Left ventricle myocardium superior (tissue), 1 donor: ENCODE data around the gene AMBRA1. TPM values are rescaled to one million over a fixed set of nuclear protein-coding genes. Genes with fewer than 3 reads are reported as not detected.

ENCODE experiments used
- ATAC-seq: fragments of 200-7000 bp; cut with Tn5 transposase; one replicate; pipeline ENCODE4 v1.9.1; 2020; ENCODE audit warnings: mild to moderate bottlenecking, moderate library complexity
- DNase-seq: peaks from one replicate; pipeline ENCODE4 v3.0.0-alpha.2; 2020
- intact Hi-C: fragments of 100-400 bp; cut with micrococcal nuclease; formaldehyde crosslinking; loops from one replicate; pipeline ENCODE4 v1.11.0; 2022
- total RNA-seq: library from RNA; stranded (reverse); fragmentation: NEBNext Ultra II Directional; extraction: Animal tissue kit (Norgen Biotek cat#: 25700); gene quantifications from one replicate; pipeline ENCODE4 v1.2.1, GENCODE V29; 2021
- donor health status: DM: no; HTN: yes; CAD: no; lungs with severe emphysema.

Gene AMBRA1
- total RNA-seq, 1 donor from 2014 or later, result 14.7 TPM

DNA sequence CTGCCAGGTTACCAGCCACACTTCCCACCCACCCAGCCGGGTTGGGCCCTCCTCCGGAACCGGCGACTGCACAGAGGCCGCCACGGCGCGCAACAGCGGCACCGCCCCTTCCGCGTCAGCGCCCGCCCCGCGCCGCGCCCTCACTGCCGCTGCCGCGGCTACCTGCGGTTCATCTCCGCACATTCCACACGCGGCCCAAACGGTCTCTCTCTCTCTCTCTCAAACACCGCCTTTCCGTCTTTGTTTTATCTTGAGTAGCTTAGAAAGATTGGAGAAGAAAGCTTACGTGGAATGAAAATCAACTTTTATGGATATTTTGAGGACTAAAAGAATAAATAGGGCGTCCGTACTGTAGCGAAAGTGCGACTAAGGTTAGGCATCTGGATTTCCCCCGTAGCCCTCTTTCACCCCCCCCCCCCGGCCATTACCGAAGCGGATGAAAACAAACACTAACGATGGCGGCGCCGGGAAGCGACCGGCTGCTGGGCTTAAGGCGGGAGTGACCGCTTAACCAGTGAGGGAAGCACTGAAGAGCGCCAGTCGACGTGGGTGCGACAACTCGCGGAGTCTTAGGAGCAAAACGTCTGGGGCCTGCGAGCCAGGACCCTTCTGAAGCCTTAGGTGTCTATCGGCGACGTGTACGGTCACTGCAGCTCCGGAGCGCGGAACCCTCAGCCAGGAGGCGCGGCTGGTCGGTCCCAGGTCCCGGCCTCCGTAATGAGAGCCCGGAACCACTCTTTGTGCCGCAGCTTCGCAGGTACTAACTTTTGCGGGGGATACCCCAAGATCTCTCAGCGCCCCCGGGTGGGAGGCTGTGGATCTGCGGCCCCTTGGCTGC is 23.5 kb upstream of the AMBRA1 start, which contains the start of the genes ATG13 and HARBI1:
ATG13 (plus strand) TSS at position 420 of the 838 bp plus-strand sequence. CDS start 26,739 bp downstream, outside the sequence.
HARBI1 (minus strand) TSS at position 94 of the 838 bp plus-strand sequence. CDS start 990 bp downstream, outside the sequence.
- peak; percentile 99 for ATAC-seq
- peak; percentile 94 for DNase-seq
- intact Hi-C loops, result no loop called here

GRCh38 chr11:46616551-46617133 is 22.8 kb upstream of the AMBRA1 start:
- DNase-seq, result no peak
- intact Hi-C loops, result no loop called here

DNA sequence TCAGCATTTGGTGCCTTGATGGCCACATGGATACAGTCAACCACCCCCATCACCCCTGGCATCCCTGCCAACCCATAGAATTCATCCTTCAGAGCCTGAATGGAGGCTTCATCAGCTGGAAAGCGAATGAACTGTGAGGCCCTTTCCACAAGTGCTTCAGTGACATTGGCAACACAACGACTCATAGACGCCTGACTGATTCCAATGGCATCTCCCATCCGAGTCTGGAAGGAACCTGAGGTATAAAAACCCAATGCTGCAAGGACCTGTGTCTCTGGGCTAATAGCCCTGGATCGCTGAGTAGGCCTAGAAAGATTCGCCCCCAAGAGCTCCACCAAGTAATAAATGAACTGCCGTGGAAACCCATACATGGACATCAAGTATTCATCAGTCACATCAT is 21.9 kb upstream of the AMBRA1 start:
- DNase-seq, result no peak
- intact Hi-C loops, result no loop called here
- ATAC-seq, result no peak

More at GRCh38 chr11:46616551-46617133, 22.8 kb upstream of the AMBRA1 start:
- no peak for ATAC-seq

DNA sequence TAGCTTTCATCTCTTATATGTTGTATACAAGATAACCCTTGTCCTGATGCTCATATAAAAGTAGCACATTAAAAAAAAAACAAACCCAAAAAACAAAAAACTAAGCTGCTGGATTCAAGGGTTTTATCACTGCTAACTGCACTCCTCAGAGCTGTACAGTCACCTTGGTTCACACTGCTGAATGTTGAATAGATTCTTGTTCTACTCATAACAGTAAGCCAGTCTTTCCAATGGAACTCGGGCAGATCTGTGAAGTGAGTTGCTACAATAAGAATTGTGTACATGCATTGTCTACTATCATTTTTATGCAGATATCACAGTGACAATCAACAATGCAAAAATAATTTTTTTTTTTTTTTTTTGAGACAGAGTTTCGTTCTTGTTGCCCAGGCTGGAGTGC is 18.5 kb upstream of the AMBRA1 start:
- ATAC-seq (no peak), DNase-seq (no peak)
- intact Hi-C loops, result no loop called here

DNA sequence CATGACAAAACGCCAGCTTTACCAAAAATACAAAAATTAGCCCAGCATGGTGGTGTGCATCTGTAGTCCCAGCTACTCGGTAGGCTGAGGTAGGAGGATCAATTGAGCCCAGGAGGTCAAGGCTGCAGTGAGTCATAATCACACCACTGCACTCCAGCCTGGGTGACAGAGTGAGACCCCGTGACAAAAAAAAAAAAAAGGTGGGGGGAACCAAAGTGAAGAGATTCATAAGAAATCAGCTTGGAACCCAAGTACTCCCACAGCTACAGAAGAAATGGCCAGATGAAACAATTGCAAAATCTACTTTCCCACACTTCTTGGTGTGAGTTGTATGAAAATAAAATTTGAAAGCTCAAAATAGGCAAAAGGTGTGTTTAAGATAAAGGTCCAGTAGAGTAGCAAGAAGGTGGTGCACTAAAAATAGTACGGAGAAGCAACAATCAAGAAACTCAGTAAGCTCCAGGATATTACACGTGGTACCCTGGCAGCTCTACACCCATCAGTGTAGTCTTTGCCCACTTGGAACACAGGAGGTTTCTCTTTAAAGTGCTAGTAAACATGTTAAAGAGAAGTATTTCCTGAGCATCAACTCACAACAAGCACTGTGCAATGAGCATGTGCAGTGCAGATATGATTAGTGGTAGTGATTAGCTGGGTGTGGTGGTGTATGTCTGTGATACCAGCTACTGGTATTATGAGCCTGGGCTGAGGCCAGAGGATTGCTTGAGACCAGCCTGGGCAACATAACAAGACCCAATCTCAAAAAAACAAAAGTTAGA is 17.9 kb upstream of the AMBRA1 start:
- ATAC-seq (peak; percentile 56), DNase-seq (no peak)
- intact Hi-C loops, result no loop called here

DNA sequence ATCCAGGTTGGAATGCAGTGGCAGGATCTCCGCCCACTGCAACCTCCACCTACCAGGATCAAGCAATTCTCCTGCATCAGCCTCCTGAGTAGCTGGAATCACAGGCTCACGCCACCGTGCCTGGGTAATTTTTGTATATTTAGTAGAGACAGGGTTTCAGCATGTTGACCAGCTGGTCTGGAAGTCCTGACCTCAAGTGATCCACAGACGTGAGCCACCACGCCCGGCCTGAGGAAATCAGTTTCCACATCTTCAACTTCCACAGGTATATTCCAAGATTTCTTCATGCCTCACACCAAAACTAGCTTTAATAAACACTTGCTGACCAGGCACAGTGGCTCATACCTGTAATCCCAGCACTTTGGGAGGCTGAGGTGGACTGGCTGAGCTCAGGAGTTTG is 15.6 kb upstream of the AMBRA1 start:
- ATAC-seq, result no peak
- DNase-seq, result no peak
- intact Hi-C loops, result no loop called here

DNA sequence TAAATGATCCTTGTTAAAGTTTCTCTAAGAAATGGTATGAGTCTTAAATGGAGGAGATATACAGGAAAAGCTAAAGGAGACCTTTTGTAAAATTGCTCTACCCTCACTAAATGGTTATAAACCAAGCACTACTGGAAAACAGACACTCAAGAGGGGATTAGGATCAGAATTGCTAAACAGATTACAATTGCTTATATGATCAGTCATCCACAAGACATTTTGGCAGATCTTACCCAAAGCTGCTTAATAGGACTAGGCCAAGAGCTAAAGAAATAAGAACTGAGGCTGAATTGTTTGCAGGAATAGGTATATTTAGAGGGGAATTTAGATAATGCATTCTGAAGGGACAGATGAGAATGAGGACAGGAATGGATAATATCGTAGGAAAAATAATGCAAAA is 13.7 kb upstream of the AMBRA1 start:
- ATAC-seq (no peak), DNase-seq (no peak)
- intact Hi-C loops, result no loop called here

DNA sequence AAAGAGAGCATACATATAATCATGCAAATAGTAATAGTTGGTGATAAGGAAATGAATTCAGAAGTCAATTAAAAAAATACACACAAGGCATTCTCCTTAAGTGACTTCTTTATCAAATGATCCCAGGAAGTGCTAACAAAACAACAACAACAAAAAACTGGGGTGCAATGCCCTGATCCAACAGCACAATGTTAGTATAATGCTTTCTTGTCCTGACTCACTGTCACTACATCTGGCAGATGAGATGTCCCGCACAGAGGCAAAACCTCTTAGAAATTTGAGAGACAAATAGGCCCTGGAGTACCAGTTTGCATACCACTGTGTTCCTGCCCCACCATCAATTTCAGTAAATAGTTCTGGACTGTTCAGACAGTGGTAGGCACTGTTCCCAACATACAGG is 11.0 kb upstream of the AMBRA1 start:
- ATAC-seq, result no peak

GRCh38 chr11:46603704-46604308 is 10.0 kb upstream of the AMBRA1 start:
- ATAC-seq (no peak), DNase-seq (no peak)
- intact Hi-C loops, result no loop called here

More for the DNA sequence above, 11.0 kb upstream of the AMBRA1 start:
- intact Hi-C loops, result no loop called here
- no peak for DNase-seq

DNA sequence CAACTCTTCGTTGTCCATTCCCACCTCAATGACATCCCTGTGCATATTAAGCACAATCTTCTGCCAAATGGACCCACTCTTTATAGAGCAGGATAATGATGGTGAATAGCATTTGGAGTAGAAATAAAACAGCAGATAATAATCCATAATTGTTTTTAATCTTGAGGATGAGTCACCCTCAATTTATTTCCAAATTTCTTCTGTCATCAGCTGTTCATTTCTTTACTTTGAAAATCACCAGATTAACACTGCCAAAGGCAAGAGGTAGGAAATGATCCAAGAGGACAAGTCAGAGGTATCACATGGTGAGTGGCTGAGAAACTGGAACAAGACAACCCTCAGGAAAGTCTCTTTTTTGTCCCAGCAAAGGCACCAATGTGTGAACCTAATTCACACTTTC is 7.3 kb upstream of the AMBRA1 start:
- intact Hi-C loops, result no loop called here
- ATAC-seq, result peak; percentile 62

GRCh38 chr11:46600194-46600960 is 6.6 kb upstream of the AMBRA1 start:
- no peak for DNase-seq
- ATAC-seq, result peak; percentile 33
- intact Hi-C loops, result no loop called here

More for the DNA sequence above, 7.3 kb upstream of the AMBRA1 start:
- no peak for DNase-seq

DNA sequence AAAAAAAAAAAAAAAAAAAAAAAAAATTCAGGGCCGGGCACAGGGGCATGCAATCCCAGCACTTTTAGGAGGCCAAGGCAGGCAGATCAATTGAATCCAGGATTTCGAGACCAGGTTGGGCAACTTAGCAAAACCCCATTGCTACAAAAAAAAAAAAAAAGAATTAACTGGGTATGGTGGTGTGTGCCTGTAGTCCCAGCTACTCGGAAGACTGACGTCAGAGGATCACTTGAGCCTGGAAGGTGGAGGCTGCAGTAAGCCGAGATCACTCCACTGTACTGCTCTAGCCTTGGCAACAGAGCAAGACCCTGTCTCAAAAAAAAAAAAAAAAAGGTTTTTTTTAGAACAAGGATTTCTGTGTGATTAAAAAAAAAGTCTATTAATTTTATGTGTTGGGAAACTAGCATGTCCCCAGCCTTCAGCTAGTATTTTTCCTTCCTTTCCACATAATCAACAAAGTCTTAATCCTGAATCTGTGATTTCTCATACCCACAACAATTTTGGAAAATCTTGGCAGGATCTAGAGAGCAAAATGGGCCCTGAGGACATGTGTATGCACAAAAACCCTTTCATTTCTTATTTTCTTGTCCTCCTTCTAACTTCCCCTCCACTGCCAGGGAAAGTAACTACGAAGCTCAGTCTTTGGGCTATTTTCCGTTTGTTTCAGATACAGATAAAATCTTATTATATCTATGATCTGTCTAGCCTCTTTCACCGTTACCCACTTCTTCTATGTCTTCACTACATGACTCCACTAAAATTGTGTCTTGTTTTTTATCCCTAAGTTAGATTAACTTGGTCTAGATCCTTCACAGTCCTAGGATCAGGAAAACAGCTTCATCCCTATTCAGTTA is 5.7 kb upstream of the AMBRA1 start:
- intact Hi-C loops, result no loop called here
- peak; percentile 67 for ATAC-seq

GRCh38 chr11:46597609-46598219 is 3.9 kb upstream of the AMBRA1 start:
- no peak for DNase-seq
- intact Hi-C loops, result no loop called here
- ATAC-seq, result no peak

More for the DNA sequence above, 5.7 kb upstream of the AMBRA1 start:
- DNase-seq, result no peak

GRCh38 chr11:46597155-46597554 is 3.3 kb upstream of the AMBRA1 start:
- intact Hi-C loops, result no loop called here
- DNase-seq (no peak), ATAC-seq (no peak)

- intact Hi-C loops, result no loop called here
- ATAC-seq (no peak), DNase-seq (no peak)
Measured at GRCh38 chr11:46594785-46595184, 962 bp upstream of the AMBRA1 start.

- intact Hi-C loops, result no loop called here
- ATAC-seq, result no peak
- DNase-seq, result no peak
Measured at GRCh38 chr11:46594374-46594700, 514 bp upstream of the AMBRA1 start.
